IPS-20b (cell line): ENCODE data around the gene PPP6R3.
A peak's percentile ranks its signal among the peaks of the same experiment; 100 is the strongest.

Experiments
- H3K27ac ChIP-seq: one replicate; pipeline ENCODE4 v1.5.1; 2013; ENCODE audit warnings: low read length
- H3K27me3 ChIP-seq: 2 replicates; pipeline ENCODE4 v1.6.1; 2013; ENCODE audit warnings: mild to moderate bottlenecking, low read length, inconsistent platforms; ENCODE audit not compliant: insufficient read depth
- H3K36me3 ChIP-seq: 2 replicates; pipeline ENCODE4 v1.6.1; 2013; ENCODE audit warnings: low read depth, mild to moderate bottlenecking, inconsistent platforms, low read length, moderate library complexity; ENCODE audit not compliant: insufficient read depth
- H3K4me1 ChIP-seq: 2 replicates; pipeline ENCODE4 v1.6.1; 2013; ENCODE audit warnings: mild to moderate bottlenecking, control low read depth, inconsistent platforms, low read length, moderate library complexity; ENCODE audit not compliant: insufficient read depth
- H3K4me3 ChIP-seq: 2 replicates; pipeline ENCODE4 v1.5.1; 2013; ENCODE audit warnings: mild to moderate bottlenecking, low read length, inconsistent platforms
- H3K9ac ChIP-seq: 2 replicates; pipeline ENCODE4 v1.6.1; 2013; ENCODE audit warnings: low read depth, mild to moderate bottlenecking, inconsistent platforms, low read length, moderate library complexity
- H3K9me3 ChIP-seq: 2 replicates; pipeline ENCODE4 v1.6.1; 2013; ENCODE audit warnings: mild to moderate bottlenecking, low read depth, low read length, inconsistent platforms; ENCODE audit not compliant: insufficient read depth

Gene PPP6R3

GRCh38 chr11:68503792-68504191 is 43.2 kb downstream of the PPP6R3 start:
- Histone ChIP-seq H3K27ac (no peak overlapping the region), H3K4me3 (no peak overlapping the region), H3K36me3 (no peaks in the 10 kb centered on the region), H3K27me3 (no peaks in the 10 kb centered on the region), H3K9ac (no peak overlapping the region), H3K4me1 (peaks cover 12% of the 10 kb centered on the region), H3K9me3 (no peaks in the 10 kb centered on the region)

GRCh38 chr11:68504432-68505066 is 44.0 kb downstream of the PPP6R3 start:
- H3K36me3 ChIP-seq: no peaks in the 10 kb centered on the region
- H3K9me3 ChIP-seq: no peaks in the 10 kb centered on the region
- H3K9ac ChIP-seq: no peak overlapping the region
- H3K27me3 ChIP-seq: no peaks in the 10 kb centered on the region
- no peak overlapping the region for H3K27ac ChIP-seq
- peaks cover 9% of the 10 kb centered on the region for H3K4me1 ChIP-seq
- H3K4me3 ChIP-seq: no peak overlapping the region

- Histone ChIP-seq H3K4me3 (no peak overlapping the region), H3K4me1 (peaks cover 9% of the 10 kb centered on the region), H3K27ac (no peak overlapping the region)
These were observed 45.0 kb downstream of the PPP6R3 start for GRCh38 chr11:68505596-68505995.

GRCh38 chr11:68506908-68507307 is 46.4 kb downstream of the PPP6R3 start:
- peaks cover 5% of the 10 kb centered on the region; the same call in 1 of the 2 replicates for H3K36me3 ChIP-seq
- no peak overlapping the region for H3K27ac ChIP-seq
- no peaks in the 10 kb centered on the region for H3K27me3 ChIP-seq
- no peaks in the 10 kb centered on the region for H3K9me3 ChIP-seq
- H3K4me1 ChIP-seq: peaks cover 9% of the 10 kb centered on the region
- H3K4me3 ChIP-seq: no peak overlapping the region
- H3K9ac ChIP-seq: no peak overlapping the region

More at GRCh38 chr11:68505596-68505995, 45.0 kb downstream of the PPP6R3 start:
- H3K9me3 ChIP-seq: no peaks in the 10 kb centered on the region
- H3K36me3 ChIP-seq: peaks cover 2% of the 10 kb centered on the region; the same call in 1 of the 2 replicates
- no peak overlapping the region for H3K9ac ChIP-seq
- H3K27me3 ChIP-seq: no peaks in the 10 kb centered on the region

- no peak overlapping the region for H3K9ac ChIP-seq
- no peaks in the 10 kb centered on the region for H3K9me3 ChIP-seq
- no peak overlapping the region for H3K4me3 ChIP-seq
- peaks cover 9% of the 10 kb centered on the region for H3K4me1 ChIP-seq
- peaks cover 11% of the 10 kb centered on the region for H3K36me3 ChIP-seq
- H3K27ac ChIP-seq: no peak overlapping the region
- no peaks in the 10 kb centered on the region for H3K27me3 ChIP-seq
These were observed 47.9 kb downstream of the PPP6R3 start for GRCh38 chr11:68508425-68508824.

- Histone ChIP-seq H3K4me1 (peaks cover 9% of the 10 kb centered on the region), H3K27ac (no peak overlapping the region), H3K9ac (no peak overlapping the region), H3K27me3 (no peaks in the 10 kb centered on the region), H3K36me3 (peaks cover 18% of the 10 kb centered on the region), H3K4me3 (peak overlapping the region; percentile 4; the same call in 1 of the 2 replicates), H3K9me3 (no peaks in the 10 kb centered on the region)
These were observed 48.5 kb downstream of the PPP6R3 start for GRCh38 chr11:68509066-68509465.

- no peak overlapping the region for H3K27ac ChIP-seq
- no peaks in the 10 kb centered on the region for H3K27me3 ChIP-seq
- no peaks in the 10 kb centered on the region for H3K9me3 ChIP-seq
- H3K36me3 ChIP-seq: peaks cover 26% of the 10 kb centered on the region
- H3K4me1 ChIP-seq: peaks cover 1% of the 10 kb centered on the region; the same call in 1 of the 2 replicates
- no peak overlapping the region for H3K4me3 ChIP-seq
- H3K9ac ChIP-seq: no peak overlapping the region
These were observed 53.5 kb downstream of the PPP6R3 start for GRCh38 chr11:68513930-68514487.

- H3K36me3 ChIP-seq: peaks cover 53% of the 10 kb centered on the region
- H3K9me3 ChIP-seq: no peaks in the 10 kb centered on the region
- no peak overlapping the region for H3K27ac ChIP-seq
- H3K4me3 ChIP-seq: no peak overlapping the region
- H3K27me3 ChIP-seq: no peaks in the 10 kb centered on the region
- no peak overlapping the region for H3K9ac ChIP-seq
- H3K4me1 ChIP-seq: no peaks in the 10 kb centered on the region
These were observed 56.7 kb downstream of the PPP6R3 start for GRCh38 chr11:68517121-68517741.

GRCh38 chr11:68518191-68518590 is 57.6 kb downstream of the PPP6R3 start:
- H3K36me3 ChIP-seq: peaks cover 58% of the 10 kb centered on the region

GRCh38 chr11:68521969-68522652 is 61.6 kb downstream of the PPP6R3 start:
- peaks cover 4% of the 10 kb centered on the region; the same call in 1 of the 2 replicates for H3K4me1 ChIP-seq
- H3K36me3 ChIP-seq: peaks cover 82% of the 10 kb centered on the region
- H3K27me3 ChIP-seq: no peaks in the 10 kb centered on the region
- no peak overlapping the region for H3K27ac ChIP-seq
- no peak overlapping the region for H3K4me3 ChIP-seq
- no peaks in the 10 kb centered on the region for H3K9me3 ChIP-seq
- no peak overlapping the region for H3K9ac ChIP-seq

More at GRCh38 chr11:68518191-68518590, 57.6 kb downstream of the PPP6R3 start:
- Histone ChIP-seq H3K27me3 (no peaks in the 10 kb centered on the region), H3K4me1 (no peaks in the 10 kb centered on the region), H3K4me3 (no peak overlapping the region), H3K9ac (no peak overlapping the region), H3K9me3 (no peaks in the 10 kb centered on the region), H3K27ac (no peak overlapping the region)

GRCh38 chr11:68523033-68523432 is 62.5 kb downstream of the PPP6R3 start:
- Histone ChIP-seq H3K9ac (no peak overlapping the region), H3K27me3 (no peaks in the 10 kb centered on the region), H3K36me3 (peaks cover 92% of the 10 kb centered on the region), H3K4me1 (peaks cover 4% of the 10 kb centered on the region; the same call in 1 of the 2 replicates), H3K27ac (no peak overlapping the region), H3K9me3 (no peaks in the 10 kb centered on the region), H3K4me3 (no peak overlapping the region)
